Gastroesophageal sphincter (tissue), 4 donors: ENCODE measurements around the gene SST. TPM values are rescaled to one million over a fixed set of nuclear protein-coding genes. Genes with fewer than 3 reads are reported as not detected.

Experiments used
- ATAC-seq: fragments of 150-250 bp; one replicate; pipeline ENCODE4 v1.9.1; 2016; ENCODE audit warnings: mild to moderate bottlenecking, moderate library complexity
- H3K27ac ChIP-seq, 4 donors: fragments of 200-600 bp; sonication (generic) in 3 of 4; 1 replicate in 3 of 4; 2 replicates in 1 of 4; pipeline ENCODE4 v1.5.1; 2016 to 2019
- H3K27me3 ChIP-seq: fragments of 200-600 bp; sonication (generic); one replicate; pipeline ENCODE4 v1.5.1; 2019
- H3K36me3 ChIP-seq, 2 donors: fragments of 200-600 bp; sonication (generic); one replicate each; pipeline ENCODE4 v1.5.1; 2019; ENCODE audit warnings: control low read depth in 1 of 2
- H3K4me1 ChIP-seq, 3 donors: fragments of 200-600 bp; sonication (generic); 1 replicate in 2 of 3; 2 replicates in 1 of 3; pipeline ENCODE4 v1.5.1; 2016 to 2019; ENCODE audit warnings: control low read depth in 2 of 3
- H3K4me3 ChIP-seq, 2 donors: fragments of 200-600 bp; sonication (generic); one replicate each; pipeline ENCODE4 v1.5.1; 2019; ENCODE audit warnings: mild to moderate bottlenecking in 1 of 2, moderate library complexity in 1 of 2
- H3K9me3 ChIP-seq, 3 donors: fragments of 200-600 bp; sonication (generic); one replicate each; pipeline ENCODE4 v1.5.1; 2017 to 2019; ENCODE audit warnings: control low read depth in 2 of 3
- EP300 ChIP-seq: sonication (generic); formaldehyde crosslinking; IDR thresholded peaks from one replicate; pipeline ENCODE4 v1.6.1; 2017; ENCODE audit warnings: antibody characterized with exemption, mild to moderate bottlenecking
- POLR2A ChIP-seq, 2 donors: fragments of 450-650 bp; IDR thresholded peaks; one replicate each; pipeline ENCODE4 v1.6.1; 2017; ENCODE audit warnings: antibody characterized with exemption in 2 of 2, mild to moderate bottlenecking in 2 of 2, moderate library complexity in 1 of 2
- POLR2AphosphoS5 ChIP-seq: sonication (generic); formaldehyde crosslinking; IDR thresholded peaks from one replicate; pipeline ENCODE4 v1.6.1; 2017; ENCODE audit warnings: antibody characterized with exemption
- WGBS, 2 donors: methylation state at CpG; one replicate each; pipeline ENCODE4 v1.1.5; 2018; ENCODE audit warnings: low coverage in 1 of 2; 5-methylcytosine and 5-hydroxymethylcytosine counted together
- total RNA-seq, 4 donors: library from RNA; depleted of rRNA; stranded (reverse); fragments of >200 nt; gene quantifications; one replicate each; pipeline ENCODE4 v1.1.0, GENCODE V29; 2016
- TF ChIP-seq, protein P1 (sequence below), 4 experiments: fragments of 200-600 bp in 2 of 4; fragments of 450-650 bp in 2 of 4; sonication (generic) in 1 of 4; IDR thresholded peaks; one replicate each; pipeline ENCODE4 v1.5.1; 2017 to 2019; ENCODE audit warnings: antibody characterized with exemption in 4 of 4, mild to moderate bottlenecking in 2 of 4, moderate library complexity in 2 of 4

The SST gene
- total RNA-seq, 4 donors from 2014 or later: 0.81 to 2.2 (median 1.2) TPM; not detected in 1

- Histone ChIP-seq H3K4me3 (no peak overlapping the region), H3K36me3 (no peaks in the 10 kb centered on the region), H3K27me3 (no peaks in the 10 kb centered on the region), H3K9me3 (no peaks in the 10 kb centered on the region), H3K27ac (no peak overlapping the region), H3K4me1 (peaks cover 0 to 4% (median 0%) of the 10 kb centered on the region in 3 donors)
- peak; percentile 40 for ATAC-seq
- TF ChIP-seq, protein P1, sequence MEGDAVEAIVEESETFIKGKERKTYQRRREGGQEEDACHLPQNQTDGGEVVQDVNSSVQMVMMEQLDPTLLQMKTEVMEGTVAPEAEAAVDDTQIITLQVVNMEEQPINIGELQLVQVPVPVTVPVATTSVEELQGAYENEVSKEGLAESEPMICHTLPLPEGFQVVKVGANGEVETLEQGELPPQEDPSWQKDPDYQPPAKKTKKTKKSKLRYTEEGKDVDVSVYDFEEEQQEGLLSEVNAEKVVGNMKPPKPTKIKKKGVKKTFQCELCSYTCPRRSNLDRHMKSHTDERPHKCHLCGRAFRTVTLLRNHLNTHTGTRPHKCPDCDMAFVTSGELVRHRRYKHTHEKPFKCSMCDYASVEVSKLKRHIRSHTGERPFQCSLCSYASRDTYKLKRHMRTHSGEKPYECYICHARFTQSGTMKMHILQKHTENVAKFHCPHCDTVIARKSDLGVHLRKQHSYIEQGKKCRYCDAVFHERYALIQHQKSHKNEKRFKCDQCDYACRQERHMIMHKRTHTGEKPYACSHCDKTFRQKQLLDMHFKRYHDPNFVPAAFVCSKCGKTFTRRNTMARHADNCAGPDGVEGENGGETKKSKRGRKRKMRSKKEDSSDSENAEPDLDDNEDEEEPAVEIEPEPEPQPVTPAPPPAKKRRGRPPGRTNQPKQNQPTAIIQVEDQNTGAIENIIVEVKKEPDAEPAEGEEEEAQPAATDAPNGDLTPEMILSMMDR (IDR thresholded peaks at IDR 0.05): no peak
- TF ChIP-seq POLR2A (IDR thresholded peaks at IDR 0.05) (no peak), POLR2AphosphoS5 (no peak), EP300 (no peak)
- 72 to 90% methylated on average over 2 of the region's 2 CpGs for WGBS, 2 donors
Observed at GRCh38 chr3:187713504-187713903, 43.3 kb upstream of the SST start.

DNA sequence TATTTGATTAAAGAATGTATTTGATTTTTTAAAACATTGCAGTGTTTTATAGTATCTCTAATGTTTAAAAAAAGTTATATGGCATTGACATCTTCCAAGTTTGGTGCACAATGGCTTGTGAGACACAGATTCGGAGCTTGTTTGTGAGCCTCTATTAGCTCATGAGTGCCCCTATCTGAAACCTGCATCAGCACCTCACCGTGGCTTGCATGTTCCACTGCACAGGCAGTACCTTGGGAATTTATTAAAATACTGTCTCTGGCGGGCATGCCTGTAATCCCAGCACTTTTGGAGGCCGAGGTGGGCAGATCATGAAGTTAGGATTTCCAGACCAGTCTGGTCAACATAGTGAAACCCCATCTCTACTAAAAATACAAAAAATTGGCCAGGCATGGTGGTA lies 39.0 kb upstream of the SST start:
- TF ChIP-seq POLR2AphosphoS5 (no peak), POLR2A (IDR thresholded peaks at IDR 0.05) (no peak), EP300 (no peak)
- TF ChIP-seq, protein P1 (IDR thresholded peaks at IDR 0.05): no peak
- H3K4me1 ChIP-seq: peaks cover 0 to 4% (median 0%) of the 10 kb centered on the region in 3 donors
- no peak overlapping the region for H3K27ac ChIP-seq
- H3K9me3 ChIP-seq: no peaks in the 10 kb centered on the region
- WGBS, 2 donors: 74 to 76% methylated on average over 3 to 4 of the region's 4 CpGs
- no peaks in the 10 kb centered on the region for H3K27me3 ChIP-seq
- no peak for ATAC-seq
- no peak overlapping the region for H3K4me3 ChIP-seq
- no peaks in the 10 kb centered on the region for H3K36me3 ChIP-seq

DNA sequence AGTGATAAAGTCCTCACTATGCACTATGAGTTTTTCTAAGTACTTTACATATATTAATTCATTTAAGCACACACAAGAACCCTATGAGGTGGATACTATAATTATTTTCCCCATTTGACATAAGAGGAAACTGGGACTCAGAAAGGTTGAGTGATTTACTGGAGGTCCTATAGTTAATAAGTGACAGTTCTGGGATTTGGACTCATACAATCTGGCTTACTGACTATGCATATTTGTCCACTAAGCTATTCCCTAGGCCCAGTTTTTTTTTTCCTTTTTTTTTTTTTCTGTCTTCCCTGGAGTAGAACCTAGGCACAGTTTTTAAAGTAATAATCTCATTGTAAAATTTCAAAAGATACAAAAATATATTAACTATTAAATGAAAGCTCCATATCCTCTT lies 38.5 kb upstream of the SST start:
- ATAC-seq: no peak

DNA sequence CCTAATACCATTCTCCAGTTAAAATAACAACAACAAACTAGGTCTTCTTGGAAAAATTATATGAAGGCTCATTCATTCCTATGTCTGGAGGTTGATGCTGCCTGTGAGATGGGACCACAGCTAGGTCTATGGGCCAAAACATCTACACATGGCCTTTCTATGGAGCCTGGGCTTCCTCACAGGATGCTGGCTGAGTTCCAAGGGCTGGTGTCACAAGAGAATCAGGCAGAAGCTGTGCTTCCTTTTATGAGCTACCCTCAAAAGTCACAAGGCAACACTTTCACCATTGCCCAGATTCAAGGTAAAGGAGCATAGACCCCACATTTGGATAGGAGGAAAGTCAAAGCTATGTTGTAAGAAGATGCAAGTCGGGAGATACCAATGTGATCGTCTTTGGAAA lies 36.8 kb upstream of the SST start:
- TF ChIP-seq, protein P1 (IDR thresholded peaks at IDR 0.05): no peak
- TF ChIP-seq POLR2A (IDR thresholded peaks at IDR 0.05) (no peak), EP300 (no peak), POLR2AphosphoS5 (no peak)
- 90 to 95% methylated on average over 2 of the region's 2 CpGs for WGBS, 2 donors
- no peak for ATAC-seq

More for the DNA sequence above, 38.5 kb upstream of the SST start:
- Histone ChIP-seq H3K36me3 (no peaks in the 10 kb centered on the region), H3K4me1 (peaks cover 0 to 3% (median 0%) of the 10 kb centered on the region in 3 donors), H3K9me3 (no peaks in the 10 kb centered on the region), H3K27me3 (no peaks in the 10 kb centered on the region), H3K27ac (no peak overlapping the region), H3K4me3 (no peak overlapping the region)
- no peak for TF ChIP-seq POLR2AphosphoS5
- TF ChIP-seq, protein P1 (IDR thresholded peaks at IDR 0.05): no peak
- TF ChIP-seq EP300: no peak
- TF ChIP-seq POLR2A (IDR thresholded peaks at IDR 0.05): no peak

GRCh38 chr3:187705164-187705563 lies 35.0 kb upstream of the SST start:
- TF ChIP-seq, protein P1 (IDR thresholded peaks at IDR 0.05): no peak
- no peak for TF ChIP-seq POLR2AphosphoS5
- TF ChIP-seq POLR2A (IDR thresholded peaks at IDR 0.05): no peak
- no peak for TF ChIP-seq EP300
- H3K4me1 ChIP-seq: no peaks in the 10 kb centered on the region
- H3K4me3 ChIP-seq: no peak overlapping the region
- ATAC-seq: no peak
- H3K27ac ChIP-seq: no peak overlapping the region
- no peaks in the 10 kb centered on the region for H3K27me3 ChIP-seq
- H3K9me3 ChIP-seq: no peaks in the 10 kb centered on the region
- H3K36me3 ChIP-seq: no peaks in the 10 kb centered on the region

More for the DNA sequence above, 36.8 kb upstream of the SST start:
- H3K27ac ChIP-seq: no peak overlapping the region
- H3K4me3 ChIP-seq: no peak overlapping the region
- no peaks in the 10 kb centered on the region for H3K4me1 ChIP-seq
- H3K27me3 ChIP-seq: no peaks in the 10 kb centered on the region
- no peaks in the 10 kb centered on the region for H3K36me3 ChIP-seq
- H3K9me3 ChIP-seq: no peaks in the 10 kb centered on the region
